Epidermal melanocyte (primary cell): ENCODE measurements around the gene DNAH8.

Source experiments
- DNase-seq: peaks from one replicate; pipeline ENCODE4 v3.0.0; 2011; ENCODE audit warnings: low spot score; ENCODE audit not compliant: insufficient read length

The DNAH8 gene

GRCh38 chr6:39007575-39007974 is 292.5 kb downstream of the DNAH8 start:
- DNase-seq, result no peak

DNA sequence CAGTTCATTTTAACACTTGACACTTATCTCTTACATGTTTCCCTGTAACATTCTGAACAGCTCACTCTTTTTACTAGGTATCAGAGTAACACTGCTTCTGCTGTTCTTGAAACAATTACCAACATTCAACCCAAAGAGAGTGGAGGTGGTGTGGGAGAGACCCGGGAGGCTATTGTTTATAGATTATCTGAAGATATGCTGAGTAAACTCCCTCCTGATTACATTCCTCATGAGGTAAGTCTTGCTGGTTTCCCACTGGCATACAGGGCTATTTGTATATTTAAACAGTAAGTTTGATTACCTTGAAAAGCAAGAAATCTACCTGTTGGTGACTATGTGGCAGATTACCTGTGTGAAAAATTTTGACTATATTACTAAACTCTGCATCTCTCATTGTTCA is 293.6 kb downstream of the DNAH8 start:
- DNase-seq, result no peak

DNA sequence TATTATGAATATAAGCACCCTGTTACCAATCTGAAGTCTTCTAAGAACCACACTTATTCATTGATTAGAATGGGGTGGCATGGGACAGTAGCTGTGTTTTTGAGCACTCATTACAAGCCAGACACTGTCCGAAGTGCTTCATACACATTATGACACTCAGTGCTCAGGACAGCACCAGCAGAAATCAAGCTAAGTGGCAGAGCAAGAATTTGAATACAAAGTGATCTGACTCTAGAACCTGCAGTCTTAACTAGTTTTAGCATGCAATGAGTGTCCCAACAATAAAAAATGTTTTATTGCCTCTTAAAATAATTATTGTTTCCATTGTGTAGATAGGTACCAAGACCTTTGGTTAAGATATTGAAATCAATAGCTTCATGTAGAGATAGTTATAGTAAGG is 294.4 kb downstream of the DNAH8 start:
- DNase-seq, result no peak

DNA sequence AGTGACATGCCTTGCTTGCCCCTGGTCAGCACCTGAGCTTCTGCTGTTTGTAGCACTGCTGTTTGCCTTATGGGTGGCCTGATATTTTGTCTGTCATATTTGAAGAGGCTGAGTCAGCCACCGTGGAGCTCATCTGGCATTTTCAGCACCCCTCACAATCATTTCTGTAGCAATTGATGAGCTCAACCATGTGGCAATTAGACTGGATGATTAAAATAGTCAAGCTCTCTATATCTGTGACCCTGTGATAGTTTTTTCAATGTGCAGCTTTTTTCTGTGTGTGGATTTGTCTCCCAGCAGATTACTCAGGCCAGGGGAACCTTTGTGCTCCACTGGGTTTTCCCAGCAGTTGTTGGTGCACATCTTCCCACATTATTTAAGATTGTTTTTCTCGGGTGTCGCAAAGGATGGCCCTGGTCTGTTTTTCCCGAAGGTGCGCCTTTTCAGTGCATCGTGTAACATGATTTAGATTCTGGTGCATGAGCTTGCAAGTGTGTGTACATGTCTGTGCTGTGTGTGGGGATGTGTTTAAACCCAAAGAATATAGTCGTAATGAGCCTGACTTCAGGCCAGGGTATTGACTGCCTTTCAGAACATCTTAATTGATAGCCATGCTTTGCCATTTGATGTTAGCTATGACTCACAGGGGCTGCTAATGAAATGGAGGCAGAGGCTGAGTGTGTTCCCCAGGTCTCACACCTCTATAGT is 301.9 kb downstream of the DNAH8 start:
- no peak for DNase-seq

- no peak for DNase-seq
Measured at GRCh38 chr6:39017547-39017880, 302.4 kb downstream of the DNAH8 start.

DNA sequence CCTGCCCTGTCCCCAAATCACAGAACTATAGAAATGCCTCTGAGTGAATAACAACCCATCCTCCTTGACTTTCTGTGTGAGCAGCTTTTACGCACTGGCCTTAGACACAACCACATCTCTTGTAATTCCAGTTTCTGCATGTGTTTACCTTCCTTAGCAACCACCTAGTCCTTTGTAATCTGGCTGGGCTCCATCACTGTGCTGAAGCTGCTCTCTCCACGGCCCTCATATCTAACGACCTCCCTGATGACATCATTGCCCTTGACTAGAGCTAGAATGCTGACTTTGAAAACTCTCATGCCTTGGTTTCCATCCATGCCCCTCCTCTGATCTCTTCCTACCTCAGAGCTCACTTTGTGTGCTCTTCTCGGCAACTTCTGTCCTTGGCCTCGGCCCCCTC is 303.0 kb downstream of the DNAH8 start:
- DNase-seq, result no peak

DNA sequence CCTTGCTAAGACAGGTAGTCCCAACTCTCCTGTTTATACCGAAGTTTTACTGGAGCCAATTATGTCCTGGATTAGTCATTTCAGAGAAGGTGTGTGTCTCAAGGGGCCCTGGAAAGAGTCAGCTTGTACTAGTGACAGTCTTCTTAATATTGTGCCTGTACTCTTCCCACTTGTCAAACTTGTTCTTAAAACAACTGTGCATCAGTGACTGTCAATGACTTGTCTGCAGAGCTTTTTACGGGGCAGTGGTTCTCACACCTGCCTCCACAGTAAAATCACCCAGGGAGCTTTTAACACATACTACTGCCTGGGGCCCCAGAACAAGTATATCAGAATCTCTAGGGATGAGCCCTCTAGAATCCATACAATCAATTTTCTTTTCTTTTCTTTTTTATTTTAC is 305.0 kb downstream of the DNAH8 start:
- DNase-seq, result no peak

DNA sequence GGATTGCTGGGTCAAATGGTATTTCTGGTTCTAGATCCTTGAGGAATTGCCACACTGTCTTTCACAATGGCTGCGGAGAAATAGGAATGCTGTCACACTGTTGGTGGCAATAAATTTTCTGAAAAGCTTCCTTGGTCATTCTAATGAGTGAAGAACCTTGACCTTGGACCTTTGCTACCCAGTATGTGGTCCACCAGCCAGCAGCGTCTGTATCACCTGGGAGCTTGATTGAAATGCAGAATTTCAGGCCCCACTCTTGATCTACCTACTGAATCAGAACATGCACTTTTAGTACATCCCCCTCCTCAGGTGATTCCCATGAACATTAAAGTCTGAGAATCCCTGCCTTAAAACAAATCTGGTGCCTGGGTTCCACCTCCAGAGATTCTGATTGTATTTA is 305.9 kb downstream of the DNAH8 start:
- DNase-seq, result no peak

- no peak for DNase-seq
Measured at GRCh38 chr6:39021779-39022178, 306.7 kb downstream of the DNAH8 start.

- no peak for DNase-seq
Measured at GRCh38 chr6:39026175-39026574, 311.1 kb downstream of the DNAH8 start.

- no peak for DNase-seq
Measured at GRCh38 chr6:39029156-39030011, 314.3 kb downstream of the DNAH8 start.

DNA sequence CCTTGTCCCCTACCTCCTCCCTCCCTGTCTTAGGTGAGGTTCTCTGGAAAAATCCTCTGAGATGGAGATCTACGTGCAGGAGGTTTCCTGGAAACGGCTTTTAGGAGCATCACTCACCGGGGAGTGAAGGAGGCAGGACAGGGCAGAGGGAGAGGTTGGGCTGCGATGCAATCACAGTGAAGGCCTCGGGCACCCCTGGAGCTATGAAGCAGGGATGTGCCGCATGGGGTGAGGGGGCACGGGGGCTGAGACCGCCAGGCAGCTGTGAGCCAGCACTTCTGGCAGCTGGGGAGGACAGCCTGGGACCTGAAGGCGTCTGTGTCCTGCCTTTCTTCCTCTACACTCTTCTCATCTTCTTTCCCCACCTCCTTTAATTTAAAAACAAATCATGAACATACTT is 320.6 kb downstream of the DNAH8 start:
- no peak for DNase-seq

DNA sequence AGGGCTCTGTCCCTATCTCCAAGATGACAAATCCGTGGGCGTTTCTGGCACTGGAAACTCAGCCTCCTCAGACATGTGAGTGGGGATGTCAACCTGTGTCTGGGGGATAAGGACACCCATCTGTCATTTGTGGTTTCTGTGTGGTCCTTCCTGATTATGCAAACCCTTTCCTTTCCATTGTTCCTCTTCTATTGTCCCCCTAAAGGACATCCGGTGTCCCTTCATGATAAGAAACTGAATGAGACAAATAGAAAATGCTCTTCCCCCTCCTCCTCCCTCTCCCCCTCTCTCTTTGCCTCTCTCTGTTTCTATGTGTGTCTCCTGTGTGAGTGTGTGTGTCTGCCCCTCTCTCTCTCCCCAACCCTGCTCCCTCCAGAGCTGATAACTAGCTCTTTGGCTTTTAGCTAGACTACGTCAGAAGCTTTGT is 322.0 kb downstream of the DNAH8 start:
- no peak for DNase-seq

DNA sequence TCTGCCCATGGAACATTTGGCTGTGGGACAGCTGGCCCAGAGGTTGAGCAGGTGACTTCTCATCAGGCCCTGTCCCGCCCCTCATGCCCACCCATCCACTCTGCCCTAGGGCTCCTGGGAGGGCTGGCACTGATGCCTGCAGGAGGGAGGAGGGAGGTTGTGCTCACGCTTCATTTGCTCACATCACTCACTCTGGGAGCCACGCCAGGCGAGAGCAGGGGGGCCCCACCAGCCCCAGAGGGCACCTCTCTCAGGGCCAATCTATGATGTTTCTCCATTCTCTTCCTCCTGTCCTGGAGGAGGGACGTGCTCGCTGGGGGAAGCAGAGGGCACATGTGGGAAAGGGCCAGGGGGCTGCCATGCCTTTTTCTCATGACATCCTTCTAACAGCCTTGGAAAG is 322.6 kb downstream of the DNAH8 start:
- DNase-seq, result no peak

DNA sequence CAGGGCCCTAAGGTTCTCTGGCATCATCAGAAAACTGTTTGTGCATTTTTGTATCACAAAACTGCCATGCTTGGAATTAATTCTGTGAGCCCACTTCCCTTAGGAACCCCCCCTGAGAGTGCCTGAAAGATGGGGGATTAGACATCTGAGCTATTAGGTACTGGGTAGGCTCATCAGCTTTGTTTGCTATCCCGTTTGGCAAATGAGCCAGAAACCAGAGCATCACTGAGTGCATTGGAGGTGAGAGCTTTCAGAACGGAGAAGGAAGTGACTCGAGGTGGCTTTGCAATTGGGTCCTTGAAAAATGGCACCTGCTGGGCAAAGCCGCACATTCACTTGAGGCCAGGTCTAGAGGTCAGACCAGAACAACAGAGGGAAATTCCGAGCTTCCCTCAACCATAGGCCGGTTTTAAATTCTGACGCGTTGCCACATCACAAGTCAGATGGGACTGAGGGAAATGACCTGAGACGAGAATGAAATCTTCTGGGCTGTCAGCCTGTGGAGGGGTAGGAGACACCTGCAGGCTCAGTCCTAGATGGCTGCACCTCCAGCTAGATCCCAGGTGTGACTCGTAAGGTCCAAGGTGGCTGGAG is 325.1 kb downstream of the DNAH8 start:
- DNase-seq, result no peak

GRCh38 chr6:39041072-39041471 is 326.0 kb downstream of the DNAH8 start:
- DNase-seq, result no peak

DNA sequence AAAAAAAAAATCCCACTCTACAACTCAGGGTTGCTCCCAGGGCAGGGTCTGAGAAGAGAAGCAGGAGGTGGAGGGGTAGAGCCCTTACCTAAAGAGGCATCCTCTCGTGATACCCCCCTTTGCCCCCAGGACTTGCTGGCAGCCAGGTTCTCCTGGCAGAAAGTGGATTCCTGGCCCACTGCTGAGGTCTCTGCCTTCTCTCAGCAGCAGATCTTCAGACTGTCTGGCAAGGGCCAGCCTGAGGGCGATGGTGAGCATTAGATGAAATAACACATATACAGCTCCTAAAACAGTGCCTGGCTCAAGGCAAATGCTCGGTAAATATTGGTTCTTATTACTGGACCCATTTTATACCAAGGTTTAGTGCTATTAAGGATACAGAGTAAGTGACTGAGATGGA is 328.7 kb downstream of the DNAH8 start:
- no peak for DNase-seq

DNA sequence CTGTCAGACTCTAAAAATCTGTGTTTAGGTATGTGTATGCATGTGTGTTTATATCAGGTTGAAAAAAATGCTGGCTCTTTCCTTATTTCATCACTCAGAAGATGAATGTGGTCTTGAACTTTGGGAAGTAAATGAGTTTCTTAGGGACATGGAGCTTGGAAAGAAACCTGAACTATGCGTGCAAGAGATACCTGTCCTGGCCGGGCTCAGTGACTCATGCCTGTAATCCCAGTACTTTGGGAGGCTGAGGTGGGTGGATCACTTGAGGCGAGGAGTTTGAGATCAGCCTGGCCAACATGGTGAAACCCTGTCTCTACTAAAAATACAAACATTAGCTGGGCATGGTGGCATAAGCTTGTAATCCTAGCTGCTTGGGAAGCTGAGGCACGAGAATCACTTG is 329.1 kb downstream of the DNAH8 start:
- DNase-seq, result no peak

DNA sequence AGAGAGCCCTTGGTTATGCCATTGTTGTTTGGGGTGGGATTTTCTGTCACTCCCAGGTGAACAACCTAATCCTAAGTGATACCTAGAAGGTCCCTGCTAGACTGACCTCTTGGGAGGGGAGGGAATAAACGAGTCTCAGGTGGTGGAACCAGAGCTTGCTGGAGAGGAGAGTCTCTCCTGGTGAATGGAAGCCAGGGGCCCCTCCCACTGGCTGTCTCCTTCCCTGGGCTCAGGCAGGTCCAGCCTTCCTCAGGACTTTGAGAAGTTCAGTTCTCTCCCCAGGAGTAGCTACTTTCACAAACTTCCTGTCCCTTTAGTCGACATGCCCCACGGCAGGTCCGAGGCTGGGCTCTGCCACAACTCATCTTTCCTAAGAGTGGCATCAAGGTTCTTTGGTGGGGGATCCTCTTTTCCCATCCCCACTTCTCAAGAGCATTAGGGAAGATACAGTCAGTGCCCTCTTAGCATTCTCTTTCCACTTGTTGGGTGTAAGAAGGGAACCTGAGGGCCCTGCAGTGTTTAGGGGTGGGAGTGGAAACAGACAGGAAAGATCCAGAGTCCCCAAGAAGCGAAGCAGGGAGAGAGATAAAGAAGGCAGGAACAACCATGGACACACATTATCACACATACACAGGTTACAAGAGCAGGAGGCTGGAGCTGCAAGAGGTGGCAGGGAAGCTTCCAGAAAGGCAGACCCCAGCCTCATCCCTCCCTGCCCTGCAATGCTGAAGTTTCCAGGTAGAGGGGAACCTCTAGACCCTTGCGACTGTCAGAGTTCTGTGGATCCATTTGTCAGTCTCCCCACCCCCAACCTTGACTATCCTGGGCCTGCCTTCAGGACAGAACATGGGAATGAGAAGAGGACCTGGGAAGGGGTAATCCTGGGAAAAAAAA is 332.6 kb downstream of the DNAH8 start:
- DNase-seq, result no peak

DNA sequence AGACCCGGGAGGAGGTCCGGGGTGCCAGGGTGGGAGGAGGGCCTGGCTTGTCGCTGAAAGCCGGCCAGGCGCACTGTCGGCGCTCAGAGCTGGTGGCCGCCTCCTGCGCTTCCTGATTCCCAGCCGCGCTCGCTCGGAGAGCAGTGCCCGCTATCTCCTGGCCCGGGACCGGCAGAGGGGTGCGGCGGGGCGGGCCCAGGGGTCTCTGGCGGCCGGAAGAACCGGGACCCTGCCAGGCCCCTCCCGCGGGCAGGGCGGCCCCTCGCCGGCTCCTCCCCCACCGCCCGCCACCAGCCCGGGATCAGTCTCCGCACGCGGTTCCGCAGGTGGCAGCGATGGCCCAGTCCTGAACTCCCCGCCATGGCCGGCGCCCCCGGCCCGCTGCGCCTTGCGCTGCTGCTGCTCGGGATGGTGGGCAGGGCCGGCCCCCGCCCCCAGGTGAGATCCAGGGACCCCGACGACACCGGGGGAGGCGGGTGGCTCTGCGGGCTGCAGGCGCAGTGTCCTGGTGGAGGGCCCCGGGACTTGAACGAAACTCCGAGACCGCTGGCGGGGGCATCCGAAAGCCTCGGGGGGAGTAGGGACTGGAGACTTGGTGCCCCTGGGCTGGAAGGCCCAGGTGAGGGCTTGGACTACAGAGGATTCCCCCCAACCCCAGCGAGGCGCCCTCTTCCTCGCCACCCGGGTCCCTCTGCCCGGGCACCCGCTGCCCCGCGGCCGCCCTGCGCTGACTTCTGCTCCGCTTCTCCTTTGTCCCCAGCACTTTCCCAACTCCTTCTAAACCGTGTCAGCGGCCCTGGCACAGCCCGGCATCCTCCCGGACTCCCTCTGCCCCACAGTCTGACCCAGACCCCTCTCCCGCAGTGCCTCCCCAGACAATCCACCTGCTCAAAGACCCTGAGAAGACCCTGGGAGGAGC is 333.6 kb downstream of the DNAH8 start, which contains the start of gene GLP1R:
Gene GLP1R, plus strand, starts transcription at position 301 of the 919 bp plus-strand sequence. Its CDS starts 60 bp downstream, at position 361.
- no peak for DNase-seq
